ENCODE data around the gene ADAM29.

ADAM29 gene

DNA sequence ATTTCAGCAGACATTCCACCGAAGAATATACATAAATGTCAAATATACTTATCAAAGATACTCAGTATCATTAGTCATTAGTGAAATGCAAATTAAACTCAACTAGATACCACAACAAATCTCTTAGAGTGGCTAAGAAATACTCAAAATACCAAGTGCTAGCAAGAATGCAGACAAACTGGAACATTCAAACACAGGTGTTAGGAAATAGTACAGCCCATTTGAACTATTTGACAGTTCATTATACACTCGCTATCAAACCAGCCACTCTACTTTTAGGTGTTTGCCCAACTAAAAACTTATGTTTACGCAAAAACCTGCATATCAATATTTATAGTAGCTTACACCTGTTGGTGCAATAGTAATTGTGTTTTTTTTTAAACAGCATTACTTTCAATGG lies 8.8 kb downstream of the ADAM29 start:
- H3K4me1 ChIP-seq (ENCODE audit: insufficient read depth, low read length, severe bottlenecking): peaks cover 84% of the 10 kb centered on the region
- H3K27ac ChIP-seq (ENCODE audit: low read depth, low read length, poor library complexity, severe bottlenecking): peak overlapping the region; percentile 100
- H3K4me2 ChIP-seq (ENCODE audit: low read length): peak overlapping the region; percentile 50
- H2AFZ ChIP-seq (ENCODE audit: low read length): no peak overlapping the region
- H3K9me3 ChIP-seq (ENCODE audit: low read length): no peaks in the 10 kb centered on the region; the same call in 1 of the 2 replicates
- no peaks in the 10 kb centered on the region for H3K9me2 ChIP-seq (ENCODE audit: low read depth, low read length)
- H3K36me3 ChIP-seq (ENCODE audit: insufficient read depth, low read length): peaks cover 14% of the 10 kb centered on the region
- H3K9ac ChIP-seq (ENCODE audit: low read length): peak overlapping the region; percentile 84
- H3K79me2 ChIP-seq (ENCODE audit: insufficient read depth, low read length): no peaks in the 10 kb centered on the region
- H4K20me1 ChIP-seq (ENCODE audit: insufficient read depth, low read length): no peaks in the 10 kb centered on the region
- TF ChIP-seq, protein P1, sequence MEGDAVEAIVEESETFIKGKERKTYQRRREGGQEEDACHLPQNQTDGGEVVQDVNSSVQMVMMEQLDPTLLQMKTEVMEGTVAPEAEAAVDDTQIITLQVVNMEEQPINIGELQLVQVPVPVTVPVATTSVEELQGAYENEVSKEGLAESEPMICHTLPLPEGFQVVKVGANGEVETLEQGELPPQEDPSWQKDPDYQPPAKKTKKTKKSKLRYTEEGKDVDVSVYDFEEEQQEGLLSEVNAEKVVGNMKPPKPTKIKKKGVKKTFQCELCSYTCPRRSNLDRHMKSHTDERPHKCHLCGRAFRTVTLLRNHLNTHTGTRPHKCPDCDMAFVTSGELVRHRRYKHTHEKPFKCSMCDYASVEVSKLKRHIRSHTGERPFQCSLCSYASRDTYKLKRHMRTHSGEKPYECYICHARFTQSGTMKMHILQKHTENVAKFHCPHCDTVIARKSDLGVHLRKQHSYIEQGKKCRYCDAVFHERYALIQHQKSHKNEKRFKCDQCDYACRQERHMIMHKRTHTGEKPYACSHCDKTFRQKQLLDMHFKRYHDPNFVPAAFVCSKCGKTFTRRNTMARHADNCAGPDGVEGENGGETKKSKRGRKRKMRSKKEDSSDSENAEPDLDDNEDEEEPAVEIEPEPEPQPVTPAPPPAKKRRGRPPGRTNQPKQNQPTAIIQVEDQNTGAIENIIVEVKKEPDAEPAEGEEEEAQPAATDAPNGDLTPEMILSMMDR (IDR thresholded peaks at IDR 0.05; ENCODE audit: low read length): no peak
- TF ChIP-seq EZH2 (IDR thresholded peaks at IDR 0.05; ENCODE audit: borderline replicate concordance, low read length): no peak
- H3K27me3 ChIP-seq (ENCODE audit: insufficient read depth, low read length): no peaks in the 10 kb centered on the region
- H3K4me3 ChIP-seq (ENCODE audit: low read depth, low read length, poor library complexity, severe bottlenecking): no peak overlapping the region
- peaks cover 20% of the 10 kb centered on the region for H3F3A ChIP-seq (ENCODE audit: insufficient read depth, low read length)

GRCh38 chr4:174928174-174928573 lies 10.0 kb downstream of the ADAM29 start:
- H3K36me3 ChIP-seq (ENCODE audit: insufficient read depth, low read length): peaks cover 25% of the 10 kb centered on the region
- H3K4me2 ChIP-seq (ENCODE audit: low read length): peak overlapping the region; percentile 62
- peak overlapping the region; percentile 100 for H3K27ac ChIP-seq (ENCODE audit: low read depth, low read length, poor library complexity, severe bottlenecking)
- no peaks in the 10 kb centered on the region for H3K27me3 ChIP-seq (ENCODE audit: insufficient read depth, low read length)
- peaks cover 20% of the 10 kb centered on the region for H3F3A ChIP-seq (ENCODE audit: insufficient read depth, low read length)
- H3K4me3 ChIP-seq (ENCODE audit: low read depth, low read length, poor library complexity, severe bottlenecking): peak overlapping the region; percentile 28
- H3K79me2 ChIP-seq (ENCODE audit: insufficient read depth, low read length): no peaks in the 10 kb centered on the region
- no peaks in the 10 kb centered on the region for H3K9me2 ChIP-seq (ENCODE audit: low read depth, low read length)
- H3K9me3 ChIP-seq (ENCODE audit: low read length): peaks cover 10% of the 10 kb centered on the region; the same call in 1 of the 2 replicates
- H4K20me1 ChIP-seq (ENCODE audit: insufficient read depth, low read length): no peaks in the 10 kb centered on the region
- H3K4me1 ChIP-seq (ENCODE audit: insufficient read depth, low read length, severe bottlenecking): peaks cover 90% of the 10 kb centered on the region
- TF ChIP-seq, protein P1 (IDR thresholded peaks at IDR 0.05; ENCODE audit: low read length): no peak
- no peak for TF ChIP-seq EZH2 (IDR thresholded peaks at IDR 0.05; ENCODE audit: borderline replicate concordance, low read length)
- H2AFZ ChIP-seq (ENCODE audit: low read length): no peak overlapping the region
- H3K9ac ChIP-seq (ENCODE audit: low read length): peak overlapping the region; percentile 88

- Histone ChIP-seq H3K36me3 (ENCODE audit: insufficient read depth, low read length) (peaks cover 30% of the 10 kb centered on the region), H3F3A (ENCODE audit: insufficient read depth, low read length) (peaks cover 20% of the 10 kb centered on the region), H3K79me2 (ENCODE audit: insufficient read depth, low read length) (no peaks in the 10 kb centered on the region), H2AFZ (ENCODE audit: low read length) (no peak overlapping the region), H3K4me1 (ENCODE audit: insufficient read depth, low read length, severe bottlenecking) (peaks cover 88% of the 10 kb centered on the region), H3K4me2 (ENCODE audit: low read length) (peak overlapping the region; percentile 62), H3K9ac (ENCODE audit: low read length) (peak overlapping the region; percentile 88), H3K4me3 (ENCODE audit: low read depth, low read length, poor library complexity, severe bottlenecking) (peak overlapping the region; percentile 28), H3K27me3 (ENCODE audit: insufficient read depth, low read length) (no peaks in the 10 kb centered on the region), H4K20me1 (ENCODE audit: insufficient read depth, low read length) (no peaks in the 10 kb centered on the region), H3K27ac (ENCODE audit: low read depth, low read length, poor library complexity, severe bottlenecking) (peak overlapping the region; percentile 100), H3K9me2 (ENCODE audit: low read depth, low read length) (no peaks in the 10 kb centered on the region), H3K9me3 (ENCODE audit: low read length) (peaks cover 15% of the 10 kb centered on the region)
- TF ChIP-seq, protein P1 (IDR thresholded peaks at IDR 0.05; ENCODE audit: low read length): no peak
- TF ChIP-seq EZH2 (IDR thresholded peaks at IDR 0.05; ENCODE audit: borderline replicate concordance, low read length): no peak
These were observed 10.6 kb downstream of the ADAM29 start for GRCh38 chr4:174928575-174929253.
